Karpas-422 (cell line): ENCODE data around the gene BCO2. TPM values are rescaled to one million over a fixed set of nuclear protein-coding genes. Genes with fewer than 3 reads are reported as not detected.

Experiments
- DNase-seq: peaks from one replicate; pipeline ENCODE4 v3.0.0-alpha.2; 2015
- H2AFZ ChIP-seq: fragments of 200-600 bp; sonication (generic); 2 replicates; pipeline ENCODE4 v1.6.1; 2014; ENCODE audit warnings: antibody characterized with exemption, low read length, mixed read lengths
- H3K27ac ChIP-seq: fragments of 200-600 bp; sonication (generic); 2 replicates; pipeline ENCODE4 v1.5.1; 2014; ENCODE audit warnings: mild to moderate bottlenecking, low read length, moderate library complexity
- H3K27me3 ChIP-seq: fragments of 200-600 bp; sonication (generic); 2 replicates; pipeline ENCODE4 v1.6.1; 2014; ENCODE audit warnings: low read length, mixed read lengths
- H3K36me3 ChIP-seq: fragments of 200-600 bp; sonication (generic); 2 replicates; pipeline ENCODE4 v1.6.1; 2014; ENCODE audit warnings: low read length, mixed read lengths; ENCODE audit not compliant: insufficient read depth
- H3K4me1 ChIP-seq: fragments of 200-600 bp; sonication (generic); 2 replicates; pipeline ENCODE4 v1.6.1; 2014; ENCODE audit warnings: mild to moderate bottlenecking, low read length, mixed read lengths
- H3K4me2 ChIP-seq: fragments of 200-600 bp; sonication (generic); 2 replicates; pipeline ENCODE4 v1.6.1; 2014; ENCODE audit warnings: low read length, low read depth, mild to moderate bottlenecking; ENCODE audit not compliant: poor library complexity, severe bottlenecking
- H3K4me3 ChIP-seq: fragments of 200-600 bp; sonication (generic); 2 replicates; pipeline ENCODE4 v1.5.1; 2014; ENCODE audit warnings: mild to moderate bottlenecking, antibody characterized with exemption, low read length, mixed read lengths
- H3K79me2 ChIP-seq: fragments of 200-600 bp; sonication (generic); 2 replicates; pipeline ENCODE4 v1.6.1; 2014; ENCODE audit warnings: mild to moderate bottlenecking, low read length, mixed read lengths
- H3K9ac ChIP-seq: fragments of 200-600 bp; sonication (generic); 2 replicates; pipeline ENCODE4 v1.6.0; 2014; ENCODE audit warnings: low read length
- H3K9me2 ChIP-seq: fragments of 200-600 bp; sonication (generic), shearing (Covaris generic); replicated peaks from 2 replicates; pipeline ENCODE4 v1.6.0; 2014; ENCODE audit warnings: mild to moderate bottlenecking, low read length, moderate library complexity; ENCODE audit not compliant: insufficient read depth
- H3K9me3 ChIP-seq: fragments of 300-700, 200-600 bp; sonication (generic); 2 replicates; pipeline ENCODE4 v1.6.1; 2014; ENCODE audit warnings: low read length, mixed read lengths
- H4K20me1 ChIP-seq: fragments of 200-600 bp; sonication (generic); 2 replicates; pipeline ENCODE4 v1.6.1; 2014; ENCODE audit warnings: mild to moderate bottlenecking, antibody characterized with exemption, low read length, low read depth; ENCODE audit not compliant: insufficient read depth
- total RNA-seq: library from RNA; depleted of rRNA; stranded (reverse); fragments of >200 nt; shearing (Covaris generic); gene quantifications from 2 replicates; pipeline ENCODE4 v1.2.3, GENCODE V29; 2014; ENCODE audit warnings: low replicate concordance

Gene BCO2
- total RNA-seq, 1 experiment from 2014 or later, result 1.1 TPM

GRCh38 chr11:112235750-112236390 lies 60.6 kb downstream of the BCO2 start:
- no peaks in the 10 kb centered on the region for H3K79me2 ChIP-seq
- no peaks in the 10 kb centered on the region for H3K9me2 ChIP-seq
- no peak for DNase-seq
- no peak overlapping the region for H3K4me2 ChIP-seq
- H3K27me3 ChIP-seq, result no peaks in the 10 kb centered on the region
- H2AFZ ChIP-seq, result no peak overlapping the region
- no peaks in the 10 kb centered on the region for H3K4me1 ChIP-seq
- H3K9ac ChIP-seq, result no peak overlapping the region
- no peak overlapping the region for H3K4me3 ChIP-seq
- H3K36me3 ChIP-seq, result no peaks in the 10 kb centered on the region; the same call in 1 of the 2 replicates
- H4K20me1 ChIP-seq, result no peaks in the 10 kb centered on the region
- H3K9me3 ChIP-seq, result no peaks in the 10 kb centered on the region
- H3K27ac ChIP-seq, result no peak overlapping the region

- no peak for DNase-seq
- H3K27ac ChIP-seq, result no peak overlapping the region
- no peaks in the 10 kb centered on the region for H3K79me2 ChIP-seq
- H3K4me1 ChIP-seq, result no peaks in the 10 kb centered on the region
- no peak overlapping the region for H2AFZ ChIP-seq
- H4K20me1 ChIP-seq, result no peaks in the 10 kb centered on the region
- H3K9ac ChIP-seq, result no peak overlapping the region
- H3K9me2 ChIP-seq, result no peaks in the 10 kb centered on the region
- no peaks in the 10 kb centered on the region for H3K27me3 ChIP-seq
- no peak overlapping the region for H3K4me2 ChIP-seq
- no peaks in the 10 kb centered on the region for H3K9me3 ChIP-seq
- H3K36me3 ChIP-seq, result no peaks in the 10 kb centered on the region; the same call in 1 of the 2 replicates
- H3K4me3 ChIP-seq, result no peak overlapping the region
Observed at GRCh38 chr11:112237451-112237850, 62.1 kb downstream of the BCO2 start.

GRCh38 chr11:112238041-112238440 lies 62.7 kb downstream of the BCO2 start:
- Histone ChIP-seq H2AFZ (no peak overlapping the region), H3K9me3 (no peaks in the 10 kb centered on the region), H3K9ac (no peak overlapping the region), H3K36me3 (no peaks in the 10 kb centered on the region; the same call in 1 of the 2 replicates), H3K4me3 (no peak overlapping the region), H4K20me1 (no peaks in the 10 kb centered on the region), H3K4me2 (no peak overlapping the region), H3K27ac (no peak overlapping the region), H3K79me2 (no peaks in the 10 kb centered on the region), H3K9me2 (no peaks in the 10 kb centered on the region), H3K4me1 (no peaks in the 10 kb centered on the region), H3K27me3 (no peaks in the 10 kb centered on the region)
- no peak for DNase-seq

- no peaks in the 10 kb centered on the region for H3K27me3 ChIP-seq
- no peak overlapping the region for H3K4me2 ChIP-seq
- H3K9ac ChIP-seq, result no peak overlapping the region
- no peak for DNase-seq
- H2AFZ ChIP-seq, result no peak overlapping the region
- H3K27ac ChIP-seq, result no peak overlapping the region
- no peaks in the 10 kb centered on the region; the same call in 1 of the 2 replicates for H3K36me3 ChIP-seq
- H3K9me2 ChIP-seq, result no peaks in the 10 kb centered on the region
- no peaks in the 10 kb centered on the region for H3K4me1 ChIP-seq
- H3K4me3 ChIP-seq, result no peak overlapping the region
- no peaks in the 10 kb centered on the region for H4K20me1 ChIP-seq
- no peaks in the 10 kb centered on the region for H3K9me3 ChIP-seq
- no peaks in the 10 kb centered on the region for H3K79me2 ChIP-seq
Observed at GRCh38 chr11:112241486-112241885, 66.2 kb downstream of the BCO2 start.

- Histone ChIP-seq H3K4me1 (no peaks in the 10 kb centered on the region), H3K27ac (no peak overlapping the region), H2AFZ (no peak overlapping the region), H3K9me2 (no peaks in the 10 kb centered on the region), H3K36me3 (no peaks in the 10 kb centered on the region), H3K79me2 (no peaks in the 10 kb centered on the region), H3K9me3 (no peaks in the 10 kb centered on the region), H3K9ac (no peak overlapping the region), H3K27me3 (no peaks in the 10 kb centered on the region), H3K4me2 (no peak overlapping the region), H4K20me1 (no peaks in the 10 kb centered on the region), H3K4me3 (no peak overlapping the region)
- DNase-seq, result no peak
Observed at GRCh38 chr11:112247201-112247600, 71.9 kb downstream of the BCO2 start.

GRCh38 chr11:112248201-112248600 lies 72.9 kb downstream of the BCO2 start:
- DNase-seq, result no peak
- H3K4me3 ChIP-seq, result no peak overlapping the region
- H3K79me2 ChIP-seq, result no peaks in the 10 kb centered on the region
- no peaks in the 10 kb centered on the region for H3K4me1 ChIP-seq
- H3K36me3 ChIP-seq, result no peaks in the 10 kb centered on the region
- H3K9me3 ChIP-seq, result no peaks in the 10 kb centered on the region
- H3K9ac ChIP-seq, result no peak overlapping the region
- H3K4me2 ChIP-seq, result no peak overlapping the region
- H2AFZ ChIP-seq, result no peak overlapping the region
- H3K27ac ChIP-seq, result no peak overlapping the region
- no peaks in the 10 kb centered on the region for H3K27me3 ChIP-seq
- no peaks in the 10 kb centered on the region for H3K9me2 ChIP-seq
- H4K20me1 ChIP-seq, result no peaks in the 10 kb centered on the region

GRCh38 chr11:112249871-112250610 lies 74.7 kb downstream of the BCO2 start:
- no peak overlapping the region for H3K9ac ChIP-seq
- H3K9me2 ChIP-seq, result no peaks in the 10 kb centered on the region
- no peak overlapping the region for H3K4me3 ChIP-seq
- H2AFZ ChIP-seq, result no peak overlapping the region
- H3K36me3 ChIP-seq, result no peaks in the 10 kb centered on the region
- no peak overlapping the region for H3K27ac ChIP-seq
- H3K4me2 ChIP-seq, result no peak overlapping the region
- DNase-seq, result no peak
- no peaks in the 10 kb centered on the region for H3K4me1 ChIP-seq
- no peaks in the 10 kb centered on the region for H3K79me2 ChIP-seq
- H3K27me3 ChIP-seq, result no peaks in the 10 kb centered on the region
- H3K9me3 ChIP-seq, result no peaks in the 10 kb centered on the region
- no peaks in the 10 kb centered on the region for H4K20me1 ChIP-seq

GRCh38 chr11:112253605-112254242 lies 78.4 kb downstream of the BCO2 start:
- Histone ChIP-seq H3K4me2 (no peak overlapping the region), H3K9me3 (no peaks in the 10 kb centered on the region), H3K79me2 (no peaks in the 10 kb centered on the region), H3K27ac (no peak overlapping the region), H3K9ac (no peak overlapping the region), H2AFZ (no peak overlapping the region), H3K4me1 (no peaks in the 10 kb centered on the region), H4K20me1 (no peaks in the 10 kb centered on the region), H3K9me2 (no peaks in the 10 kb centered on the region), H3K27me3 (no peaks in the 10 kb centered on the region), H3K36me3 (no peaks in the 10 kb centered on the region), H3K4me3 (no peak overlapping the region)
- no peak for DNase-seq
